Measurements from ENCODE around the gene ELP4.

The ELP4 gene

GRCh38 chr11:31802990-31803812 lies 293.6 kb downstream of the ELP4 start:
- no peak for DNase-seq

GRCh38 chr11:31803813-31804311 lies 294.3 kb downstream of the ELP4 start:
- DNase-seq = no peak

GRCh38 chr11:31804312-31805036 lies 294.9 kb downstream of the ELP4 start:
- no peak for DNase-seq

GRCh38 chr11:31805037-31805628 lies 295.6 kb downstream of the ELP4 start:
- no peak for DNase-seq

GRCh38 chr11:31805629-31806185 lies 296.1 kb downstream of the ELP4 start:
- DNase-seq = no peak

GRCh38 chr11:31806186-31806927 lies 296.8 kb downstream of the ELP4 start:
- DNase-seq = no peak

GRCh38 chr11:31806928-31807798 lies 297.6 kb downstream of the ELP4 start:
- DNase-seq = no peak

GRCh38 chr11:31807799-31808667 lies 298.5 kb downstream of the ELP4 start:
- DNase-seq = no peak

GRCh38 chr11:31808721-31809540 lies 299.4 kb downstream of the ELP4 start:
- DNase-seq = no peak

GRCh38 chr11:31809541-31809856 lies 299.9 kb downstream of the ELP4 start:
- no peak for DNase-seq

- DNase-seq = peak; percentile 13
Observed at GRCh38 chr11:31809857-31810778, 300.6 kb downstream of the ELP4 start.

GRCh38 chr11:31810779-31811647 lies 301.4 kb downstream of the ELP4 start, which contains the start of gene PAX6:
Gene PAX6, minus strand, starts transcription at chr11:31811322. Its CDS starts 4,911 bp downstream, at chr11:31806411.
- peak; percentile 29 for DNase-seq

GRCh38 chr11:31812383-31813381 lies 303.1 kb downstream of the ELP4 start:
- no peak for DNase-seq

GRCh38 chr11:31813391-31814175 lies 304.0 kb downstream of the ELP4 start:
- no peak for DNase-seq

- DNase-seq = no peak
Observed at GRCh38 chr11:31814176-31814868, 304.8 kb downstream of the ELP4 start.

Data from DMS153 (cell line).